ENCODE data around the gene FOXQ1. TPM values are rescaled to one million over a fixed set of nuclear protein-coding genes. Genes with fewer than 3 reads are reported as not detected.

FOXQ1 gene
- total and polyA plus RNA-seq, 2 of the 13 experiments (the other 11 are each of a cell fraction or from before 2014, with no cell fraction given): 35.2 to 39.8 TPM

- TF ChIP-seq ZNF382 (CRISPR knock-in tag; IDR thresholded peaks at IDR 0.05; ENCODE audit: borderline replicate concordance) (no peak), TFDP1 (CRISPR knock-in tag; IDR thresholded peaks at IDR 0.05; ENCODE audit: borderline replicate concordance) (peak; percentile 79; the same call in 1 of the 2 replicates), RAD21 (CRISPR knock-in tag; IDR thresholded peaks at IDR 0.05) (0 out of 2 replicates have a peak, but pooled peaks have one; percentile 20), ZNF569 (CRISPR knock-in tag; IDR thresholded peaks at IDR 0.05; ENCODE audit: borderline replicate concordance) (no peak), ZNF430 (CRISPR knock-in tag; IDR thresholded peaks at IDR 0.05) (peak; percentile 30; the same call in 1 of the 2 replicates), SMC3 (IDR thresholded peaks at IDR 0.05; ENCODE audit: low read length) (no peak), SMARCC2 (IDR thresholded peaks at IDR 0.05) (no peak), EEA1 (CRISPR knock-in tag; IDR thresholded peaks at IDR 0.05; ENCODE audit: borderline replicate concordance) (no peak)
- TF ChIP-seq, protein P1, sequence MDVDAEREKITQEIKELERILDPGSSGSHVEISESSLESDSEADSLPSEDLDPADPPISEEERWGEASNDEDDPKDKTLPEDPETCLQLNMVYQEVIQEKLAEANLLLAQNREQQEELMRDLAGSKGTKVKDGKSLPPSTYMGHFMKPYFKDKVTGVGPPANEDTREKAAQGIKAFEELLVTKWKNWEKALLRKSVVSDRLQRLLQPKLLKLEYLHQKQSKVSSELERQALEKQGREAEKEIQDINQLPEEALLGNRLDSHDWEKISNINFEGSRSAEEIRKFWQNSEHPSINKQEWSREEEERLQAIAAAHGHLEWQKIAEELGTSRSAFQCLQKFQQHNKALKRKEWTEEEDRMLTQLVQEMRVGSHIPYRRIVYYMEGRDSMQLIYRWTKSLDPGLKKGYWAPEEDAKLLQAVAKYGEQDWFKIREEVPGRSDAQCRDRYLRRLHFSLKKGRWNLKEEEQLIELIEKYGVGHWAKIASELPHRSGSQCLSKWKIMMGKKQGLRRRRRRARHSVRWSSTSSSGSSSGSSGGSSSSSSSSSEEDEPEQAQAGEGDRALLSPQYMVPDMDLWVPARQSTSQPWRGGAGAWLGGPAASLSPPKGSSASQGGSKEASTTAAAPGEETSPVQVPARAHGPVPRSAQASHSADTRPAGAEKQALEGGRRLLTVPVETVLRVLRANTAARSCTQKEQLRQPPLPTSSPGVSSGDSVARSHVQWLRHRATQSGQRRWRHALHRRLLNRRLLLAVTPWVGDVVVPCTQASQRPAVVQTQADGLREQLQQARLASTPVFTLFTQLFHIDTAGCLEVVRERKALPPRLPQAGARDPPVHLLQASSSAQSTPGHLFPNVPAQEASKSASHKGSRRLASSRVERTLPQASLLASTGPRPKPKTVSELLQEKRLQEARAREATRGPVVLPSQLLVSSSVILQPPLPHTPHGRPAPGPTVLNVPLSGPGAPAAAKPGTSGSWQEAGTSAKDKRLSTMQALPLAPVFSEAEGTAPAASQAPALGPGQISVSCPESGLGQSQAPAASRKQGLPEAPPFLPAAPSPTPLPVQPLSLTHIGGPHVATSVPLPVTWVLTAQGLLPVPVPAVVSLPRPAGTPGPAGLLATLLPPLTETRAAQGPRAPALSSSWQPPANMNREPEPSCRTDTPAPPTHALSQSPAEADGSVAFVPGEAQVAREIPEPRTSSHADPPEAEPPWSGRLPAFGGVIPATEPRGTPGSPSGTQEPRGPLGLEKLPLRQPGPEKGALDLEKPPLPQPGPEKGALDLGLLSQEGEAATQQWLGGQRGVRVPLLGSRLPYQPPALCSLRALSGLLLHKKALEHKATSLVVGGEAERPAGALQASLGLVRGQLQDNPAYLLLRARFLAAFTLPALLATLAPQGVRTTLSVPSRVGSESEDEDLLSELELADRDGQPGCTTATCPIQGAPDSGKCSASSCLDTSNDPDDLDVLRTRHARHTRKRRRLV (CRISPR knock-in tag; IDR thresholded peaks at IDR 0.05): no peak
- TF ChIP-seq, protein P2, sequence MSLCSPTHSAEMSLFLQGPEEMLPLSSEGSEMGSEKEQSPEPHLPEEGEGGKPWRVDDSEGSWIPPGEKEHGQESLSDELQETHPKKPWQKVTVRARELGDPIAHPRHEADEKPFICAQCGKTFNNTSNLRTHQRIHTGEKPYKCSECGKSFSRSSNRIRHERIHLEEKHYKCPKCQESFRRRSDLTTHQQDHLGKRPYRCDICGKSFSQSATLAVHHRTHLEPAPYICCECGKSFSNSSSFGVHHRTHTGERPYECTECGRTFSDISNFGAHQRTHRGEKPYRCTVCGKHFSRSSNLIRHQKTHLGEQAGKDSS (CRISPR knock-in tag; IDR thresholded peaks at IDR 0.05; ENCODE audit: borderline replicate concordance, low read depth): no peak
- TF ChIP-seq, protein P3, sequence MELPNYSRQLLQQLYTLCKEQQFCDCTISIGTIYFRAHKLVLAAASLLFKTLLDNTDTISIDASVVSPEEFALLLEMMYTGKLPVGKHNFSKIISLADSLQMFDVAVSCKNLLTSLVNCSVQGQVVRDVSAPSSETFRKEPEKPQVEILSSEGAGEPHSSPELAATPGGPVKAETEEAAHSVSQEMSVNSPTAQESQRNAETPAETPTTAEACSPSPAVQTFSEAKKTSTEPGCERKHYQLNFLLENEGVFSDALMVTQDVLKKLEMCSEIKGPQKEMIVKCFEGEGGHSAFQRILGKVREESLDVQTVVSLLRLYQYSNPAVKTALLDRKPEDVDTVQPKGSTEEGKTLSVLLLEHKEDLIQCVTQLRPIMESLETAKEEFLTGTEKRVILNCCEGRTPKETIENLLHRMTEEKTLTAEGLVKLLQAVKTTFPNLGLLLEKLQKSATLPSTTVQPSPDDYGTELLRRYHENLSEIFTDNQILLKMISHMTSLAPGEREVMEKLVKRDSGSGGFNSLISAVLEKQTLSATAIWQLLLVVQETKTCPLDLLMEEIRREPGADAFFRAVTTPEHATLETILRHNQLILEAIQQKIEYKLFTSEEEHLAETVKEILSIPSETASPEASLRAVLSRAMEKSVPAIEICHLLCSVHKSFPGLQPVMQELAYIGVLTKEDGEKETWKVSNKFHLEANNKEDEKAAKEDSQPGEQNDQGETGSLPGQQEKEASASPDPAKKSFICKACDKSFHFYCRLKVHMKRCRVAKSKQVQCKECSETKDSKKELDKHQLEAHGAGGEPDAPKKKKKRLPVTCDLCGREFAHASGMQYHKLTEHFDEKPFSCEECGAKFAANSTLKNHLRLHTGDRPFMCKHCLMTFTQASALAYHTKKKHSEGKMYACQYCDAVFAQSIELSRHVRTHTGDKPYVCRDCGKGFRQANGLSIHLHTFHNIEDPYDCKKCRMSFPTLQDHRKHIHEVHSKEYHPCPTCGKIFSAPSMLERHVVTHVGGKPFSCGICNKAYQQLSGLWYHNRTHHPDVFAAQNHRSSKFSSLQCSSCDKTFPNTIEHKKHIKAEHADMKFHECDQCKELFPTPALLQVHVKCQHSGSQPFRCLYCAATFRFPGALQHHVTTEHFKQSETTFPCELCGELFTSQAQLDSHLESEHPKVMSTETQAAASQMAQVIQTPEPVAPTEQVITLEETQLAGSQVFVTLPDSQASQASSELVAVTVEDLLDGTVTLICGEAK (IDR thresholded peaks at IDR 0.05): no peak
- TF ChIP-seq, protein P3 (CRISPR knock-in tag; IDR thresholded peaks at IDR 0.05): no peak
Observed at GRCh38 chr6:1315560-1316386, 3.9 kb downstream of the FOXQ1 start (continued).
